PFSK-1 (cell line): ENCODE measurements around the gene CHCHD5.

Experiments
- FOXP2 ChIP-seq: optimal IDR thresholded peaks from 2 replicates; pipeline ENCODE3; 2011; ENCODE audit warnings: borderline replicate concordance, control low read depth, inconsistent platforms; ENCODE audit not compliant: insufficient read depth; ENCODE audit errors: extremely low read length, extremely low read depth
- POLR2AphosphoS5 ChIP-seq: IDR thresholded peaks from 2 replicates; pipeline ENCODE4 v1.6.1; 2012; ENCODE audit warnings: low read depth, mild to moderate bottlenecking, control low read depth, low read length, moderate library complexity
- SIN3A ChIP-seq: IDR thresholded peaks from 2 replicates; pipeline ENCODE4 v1.6.1; 2012; ENCODE audit warnings: mild to moderate bottlenecking, low read length, moderate library complexity, borderline replicate concordance; ENCODE audit not compliant: insufficient read depth
- TAF1 ChIP-seq: IDR thresholded peaks from 2 replicates; pipeline ENCODE4 v1.6.1; 2012; ENCODE audit warnings: low read length, control low read depth, borderline replicate concordance; ENCODE audit not compliant: insufficient read depth
- TF ChIP-seq, protein P1 (sequence below), 2 experiments: IDR thresholded peaks; 2 replicates each; pipeline versions ENCODE4 v1.6.1 to v1.8.0; 2011 to 2012; ENCODE audit warnings: low read depth in 2 of 2, low read length in 2 of 2, control low read depth in 1 of 2, inconsistent platforms in 1 of 2, mild to moderate bottlenecking in 1 of 2, moderate library complexity in 1 of 2; ENCODE audit not compliant: insufficient read depth in 1 of 2

DNA sequence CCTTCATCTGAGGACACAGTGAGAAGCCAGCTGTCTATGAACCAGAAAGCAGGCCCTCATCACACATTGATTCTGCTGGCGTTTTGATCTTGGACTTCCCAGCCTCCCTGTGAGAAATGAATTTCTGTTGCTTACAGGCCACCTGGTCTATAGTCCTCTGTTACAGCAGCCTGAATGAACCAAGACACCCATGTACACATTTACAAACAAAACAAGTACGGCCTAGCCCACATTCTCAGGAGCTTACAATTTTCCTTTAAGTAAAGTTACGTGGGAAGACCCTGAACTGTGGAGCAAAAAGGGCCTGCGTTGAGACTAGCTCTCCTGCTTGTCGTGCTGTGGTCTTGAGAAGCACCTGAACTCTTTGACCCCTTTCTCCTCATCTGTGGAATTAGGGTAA is 49.3 kb downstream of the CHCHD5 start:
- no peak for TF ChIP-seq POLR2AphosphoS5
- TF ChIP-seq TAF1, result no peak
- TF ChIP-seq, protein P1, sequence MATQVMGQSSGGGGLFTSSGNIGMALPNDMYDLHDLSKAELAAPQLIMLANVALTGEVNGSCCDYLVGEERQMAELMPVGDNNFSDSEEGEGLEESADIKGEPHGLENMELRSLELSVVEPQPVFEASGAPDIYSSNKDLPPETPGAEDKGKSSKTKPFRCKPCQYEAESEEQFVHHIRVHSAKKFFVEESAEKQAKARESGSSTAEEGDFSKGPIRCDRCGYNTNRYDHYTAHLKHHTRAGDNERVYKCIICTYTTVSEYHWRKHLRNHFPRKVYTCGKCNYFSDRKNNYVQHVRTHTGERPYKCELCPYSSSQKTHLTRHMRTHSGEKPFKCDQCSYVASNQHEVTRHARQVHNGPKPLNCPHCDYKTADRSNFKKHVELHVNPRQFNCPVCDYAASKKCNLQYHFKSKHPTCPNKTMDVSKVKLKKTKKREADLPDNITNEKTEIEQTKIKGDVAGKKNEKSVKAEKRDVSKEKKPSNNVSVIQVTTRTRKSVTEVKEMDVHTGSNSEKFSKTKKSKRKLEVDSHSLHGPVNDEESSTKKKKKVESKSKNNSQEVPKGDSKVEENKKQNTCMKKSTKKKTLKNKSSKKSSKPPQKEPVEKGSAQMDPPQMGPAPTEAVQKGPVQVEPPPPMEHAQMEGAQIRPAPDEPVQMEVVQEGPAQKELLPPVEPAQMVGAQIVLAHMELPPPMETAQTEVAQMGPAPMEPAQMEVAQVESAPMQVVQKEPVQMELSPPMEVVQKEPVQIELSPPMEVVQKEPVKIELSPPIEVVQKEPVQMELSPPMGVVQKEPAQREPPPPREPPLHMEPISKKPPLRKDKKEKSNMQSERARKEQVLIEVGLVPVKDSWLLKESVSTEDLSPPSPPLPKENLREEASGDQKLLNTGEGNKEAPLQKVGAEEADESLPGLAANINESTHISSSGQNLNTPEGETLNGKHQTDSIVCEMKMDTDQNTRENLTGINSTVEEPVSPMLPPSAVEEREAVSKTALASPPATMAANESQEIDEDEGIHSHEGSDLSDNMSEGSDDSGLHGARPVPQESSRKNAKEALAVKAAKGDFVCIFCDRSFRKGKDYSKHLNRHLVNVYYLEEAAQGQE (IDR thresholded peaks at IDR 0.05; ENCODE audit: insufficient read depth in 1 of 2, low read depth in 2 of 2, low read length in 2 of 2), result no peak
- no peak for TF ChIP-seq SIN3A
- TF ChIP-seq FOXP2, result no peak
